Liver (tissue), 9 donors: Measurements from ENCODE around the gene FGF14. TPM values are rescaled to one million over a fixed set of nuclear protein-coding genes. Genes with fewer than 3 reads are reported as not detected.
A peak's percentile ranks its signal among the peaks of the same experiment; 100 is the strongest.

Experiments
- DNase-seq: peaks from one replicate; pipeline ENCODE4 v3.0.0-alpha.2; 2017; ENCODE audit warnings: low spot score
- H3K27ac ChIP-seq, 2 donors: one replicate each; pipeline ENCODE4 v1.7.0; 2013; ENCODE audit warnings: inconsistent platforms in 2 of 2, low read length in 2 of 2, control low read depth in 1 of 2, low read depth in 1 of 2, mild to moderate bottlenecking in 1 of 2
- H3K27me3 ChIP-seq, 4 donors: one replicate each; pipeline versions ENCODE4 v1.6.1 to v1.7.0; 2013; ENCODE audit warnings: low read length in 3 of 4, inconsistent platforms in 1 of 4, mild to moderate bottlenecking in 1 of 4, moderate library complexity in 1 of 4; ENCODE audit not compliant: control insufficient read depth in 4 of 4, insufficient read depth in 4 of 4
- H3K36me3 ChIP-seq, 4 donors: one replicate each; pipeline versions ENCODE4 v1.6.1 to v1.7.0; 2013; ENCODE audit warnings: low read length in 3 of 4, mild to moderate bottlenecking in 3 of 4, low read depth in 1 of 4, moderate library complexity in 1 of 4; ENCODE audit not compliant: control insufficient read depth in 4 of 4, insufficient read depth in 3 of 4
- H3K4me1 ChIP-seq, 4 donors: one replicate each; pipeline versions ENCODE4 v1.6.1 to v1.7.0; 2013; ENCODE audit warnings: low read length in 3 of 4, mild to moderate bottlenecking in 3 of 4, moderate library complexity in 1 of 4; ENCODE audit not compliant: control insufficient read depth in 4 of 4, insufficient read depth in 4 of 4
- H3K4me3 ChIP-seq, 3 donors: one replicate each; pipeline versions ENCODE4 v1.6.1 to v1.7.0; 2013; ENCODE audit warnings: low read length in 3 of 3, control low read depth in 1 of 3, low read depth in 1 of 3, mild to moderate bottlenecking in 1 of 3
- H3K9ac ChIP-seq, 2 donors: one replicate each; pipeline ENCODE4 v1.7.0; 2013; ENCODE audit warnings: low read length in 2 of 2, mild to moderate bottlenecking in 2 of 2, moderate library complexity in 2 of 2, control low read depth in 1 of 2, low read depth in 1 of 2
- H3K9me3 ChIP-seq, 4 donors: one replicate each; pipeline versions ENCODE4 v1.6.1 to v1.7.0; 2013; ENCODE audit warnings: low read length in 3 of 4; ENCODE audit not compliant: control insufficient read depth in 4 of 4
- CTCF ChIP-seq: fragments of 150-350 bp; IDR thresholded peaks from 2 replicates; pipeline ENCODE4 v1.5.1; 2017; ENCODE audit warnings: improper control_type of control experiment, low read depth, low read length; ENCODE audit not compliant: missing input control
- EGR1 ChIP-seq, 2 donors: IDR thresholded peaks; 2 replicates each; pipeline ENCODE4 v1.6.1; 2016 to 2018; ENCODE audit warnings: antibody characterized with exemption in 2 of 2, low read depth in 2 of 2
- FOXA1 ChIP-seq: IDR thresholded peaks from 2 replicates; pipeline ENCODE4 v1.6.1; 2016; ENCODE audit warnings: antibody characterized with exemption
- FOXA2 ChIP-seq: IDR thresholded peaks from 2 replicates; pipeline ENCODE4 v1.6.1; 2016; ENCODE audit warnings: antibody characterized with exemption
- GABPA ChIP-seq, 2 donors: IDR thresholded peaks in 1 of 2; conservative IDR thresholded peaks in 1 of 2; 2 replicates each; pipeline ENCODE4 v1.6.1; 2016; ENCODE audit warnings: antibody characterized with exemption in 2 of 2, mild to moderate bottlenecking in 1 of 2, moderate library complexity in 1 of 2
- HNF4A ChIP-seq, 2 donors: conservative IDR thresholded peaks; 2 replicates each; pipeline ENCODE4 v1.6.1; 2016; ENCODE audit warnings: antibody characterized with exemption in 2 of 2, mild to moderate bottlenecking in 2 of 2
- HNF4G ChIP-seq: IDR thresholded peaks from 2 replicates; pipeline ENCODE4 v1.6.1; 2016; ENCODE audit warnings: antibody characterized with exemption
- JUND ChIP-seq, 2 donors: IDR thresholded peaks; 2 replicates each; pipeline ENCODE4 v1.6.1; 2016; ENCODE audit warnings: antibody characterized with exemption in 2 of 2
- MAX ChIP-seq: IDR thresholded peaks from 2 replicates; pipeline ENCODE4 v1.6.1; 2016; ENCODE audit warnings: antibody characterized with exemption
- RAD21 ChIP-seq, 2 donors: IDR thresholded peaks; 2 replicates each; pipeline ENCODE4 v1.6.1; 2016; ENCODE audit warnings: antibody characterized with exemption in 2 of 2, mild to moderate bottlenecking in 2 of 2
- RXRA ChIP-seq, 2 donors: IDR thresholded peaks; 2 replicates each; pipeline ENCODE4 v1.6.1; 2017 to 2018; ENCODE audit warnings: antibody characterized with exemption in 2 of 2, mild to moderate bottlenecking in 1 of 2
- YY1 ChIP-seq: IDR thresholded peaks from 2 replicates; pipeline ENCODE4 v1.6.1; 2016; ENCODE audit warnings: antibody characterized with exemption, mild to moderate bottlenecking
- WGBS: extraction: QIAGEN DNeasy Blood & Tissue Kit; methylation state at CpG from one replicate; pipeline ENCODE4 v1.1.7; 2013; 5-methylcytosine and 5-hydroxymethylcytosine counted together
- polyA plus RNA-seq, 2 donors: library from polyadenylated mRNA; stranded (reverse) in 1 of 2; unstranded in 1 of 2; fragments of 200-250 nt in 1 of 2; fragments of >200 nt in 1 of 2; fragmentation: Nextera tagmentation in 1 of 2; extraction: Ambion mirVana in 1 of 2; gene quantifications; one replicate each; pipeline versions ENCODE4 v1.2.1 to v1.2.3, GENCODE V29; 2013 to 2015
- total RNA-seq, 2 donors: library from RNA; depleted of rRNA; stranded (reverse); fragments of >200 nt; gene quantifications; one replicate each; pipeline ENCODE4 v1.2.3, GENCODE V29; 2014
- TF ChIP-seq, protein P1 (sequence below): IDR thresholded peaks from 2 replicates; pipeline ENCODE4 v1.6.1; 2016; ENCODE audit warnings: antibody characterized with exemption, mild to moderate bottlenecking
- TF ChIP-seq, protein P2 (sequence below): IDR thresholded peaks from 2 replicates; pipeline ENCODE4 v1.6.1; 2016; ENCODE audit warnings: antibody characterized with exemption
- donor health status: healthy.
- donor health status: healthy.
- donor health status: healthy.
- donor health status: healthy.
- donor health status: healthy.

Gene FGF14
- total and polyA plus RNA-seq, 4 donors = 0.05 to 3.3 (median 1.0) TPM

GRCh38 chr13:101757446-101758039 is 644.3 kb downstream of the FGF14 start:
- Histone ChIP-seq H3K4me1 (peaks cover 0 to 8% (median 0%) of the 10 kb centered on the region in 4 donors), H3K27ac (no peak overlapping the region), H3K9ac (no peak overlapping the region), H3K4me3 (no peak overlapping the region), H3K27me3 (no peaks in the 10 kb centered on the region), H3K9me3 (no peaks in the 10 kb centered on the region), H3K36me3 (no peaks in the 10 kb centered on the region)
- WGBS = 4% methylated on average over 1 of the region's 1 CpG
- TF ChIP-seq MAX = no peak
- TF ChIP-seq HNF4A (conservative IDR thresholded peaks at IDR 0.05) = peak in 1 of 2 donors; percentile 30
- peak; percentile 69 for TF ChIP-seq CTCF
- TF ChIP-seq RAD21 (IDR thresholded peaks at IDR 0.05) = peak; percentile 97 to 98
- peak; percentile 24 for TF ChIP-seq FOXA2
- no peak for DNase-seq

- Histone ChIP-seq H3K4me3 (peak overlapping the region in 1 of 3 donors; percentile 38), H3K27me3 (no peaks in the 10 kb centered on the region), H3K9me3 (no peaks in the 10 kb centered on the region), H3K27ac (peak overlapping the region; percentile 28 to 55), H3K4me1 (peaks cover 0 to 8% (median 1%) of the 10 kb centered on the region in 4 donors), H3K36me3 (no peaks in the 10 kb centered on the region), H3K9ac (no peak overlapping the region)
- TF ChIP-seq, protein P1, sequence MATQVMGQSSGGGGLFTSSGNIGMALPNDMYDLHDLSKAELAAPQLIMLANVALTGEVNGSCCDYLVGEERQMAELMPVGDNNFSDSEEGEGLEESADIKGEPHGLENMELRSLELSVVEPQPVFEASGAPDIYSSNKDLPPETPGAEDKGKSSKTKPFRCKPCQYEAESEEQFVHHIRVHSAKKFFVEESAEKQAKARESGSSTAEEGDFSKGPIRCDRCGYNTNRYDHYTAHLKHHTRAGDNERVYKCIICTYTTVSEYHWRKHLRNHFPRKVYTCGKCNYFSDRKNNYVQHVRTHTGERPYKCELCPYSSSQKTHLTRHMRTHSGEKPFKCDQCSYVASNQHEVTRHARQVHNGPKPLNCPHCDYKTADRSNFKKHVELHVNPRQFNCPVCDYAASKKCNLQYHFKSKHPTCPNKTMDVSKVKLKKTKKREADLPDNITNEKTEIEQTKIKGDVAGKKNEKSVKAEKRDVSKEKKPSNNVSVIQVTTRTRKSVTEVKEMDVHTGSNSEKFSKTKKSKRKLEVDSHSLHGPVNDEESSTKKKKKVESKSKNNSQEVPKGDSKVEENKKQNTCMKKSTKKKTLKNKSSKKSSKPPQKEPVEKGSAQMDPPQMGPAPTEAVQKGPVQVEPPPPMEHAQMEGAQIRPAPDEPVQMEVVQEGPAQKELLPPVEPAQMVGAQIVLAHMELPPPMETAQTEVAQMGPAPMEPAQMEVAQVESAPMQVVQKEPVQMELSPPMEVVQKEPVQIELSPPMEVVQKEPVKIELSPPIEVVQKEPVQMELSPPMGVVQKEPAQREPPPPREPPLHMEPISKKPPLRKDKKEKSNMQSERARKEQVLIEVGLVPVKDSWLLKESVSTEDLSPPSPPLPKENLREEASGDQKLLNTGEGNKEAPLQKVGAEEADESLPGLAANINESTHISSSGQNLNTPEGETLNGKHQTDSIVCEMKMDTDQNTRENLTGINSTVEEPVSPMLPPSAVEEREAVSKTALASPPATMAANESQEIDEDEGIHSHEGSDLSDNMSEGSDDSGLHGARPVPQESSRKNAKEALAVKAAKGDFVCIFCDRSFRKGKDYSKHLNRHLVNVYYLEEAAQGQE = peak; percentile 61
- TF ChIP-seq MAX = peak; percentile 40
- no peak for TF ChIP-seq GABPA (IDR thresholded peaks at IDR 0.05 in 1 of 2, conservative IDR thresholded peaks at IDR 0.05 in 1 of 2)
- TF ChIP-seq RAD21 (IDR thresholded peaks at IDR 0.05) = peak; percentile 32 to 39
- TF ChIP-seq FOXA2 = no peak
- TF ChIP-seq FOXA1 = no peak
- TF ChIP-seq JUND (IDR thresholded peaks at IDR 0.05) = peak in 1 of 2 donors; percentile 88
- TF ChIP-seq HNF4A (conservative IDR thresholded peaks at IDR 0.05) = peak in 1 of 2 donors; percentile 33
- TF ChIP-seq HNF4G = no peak
- TF ChIP-seq, protein P2, sequence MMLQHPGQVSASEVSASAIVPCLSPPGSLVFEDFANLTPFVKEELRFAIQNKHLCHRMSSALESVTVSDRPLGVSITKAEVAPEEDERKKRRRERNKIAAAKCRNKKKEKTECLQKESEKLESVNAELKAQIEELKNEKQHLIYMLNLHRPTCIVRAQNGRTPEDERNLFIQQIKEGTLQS = no peak
- TF ChIP-seq YY1 = peak; percentile 78
- TF ChIP-seq EGR1 (IDR thresholded peaks at IDR 0.05; ENCODE audit: low read depth in 2 of 2) = peak in 1 of 2 donors; percentile 56
- peak in 1 of 2 donors; percentile 39 for TF ChIP-seq RXRA (IDR thresholded peaks at IDR 0.05)
- DNase-seq = no peak
- 31% methylated on average over 6 of the region's 6 CpGs for WGBS
Measured at GRCh38 chr13:101755228-101755887, 646.5 kb downstream of the FGF14 start.
